ENCODE measurements around the gene UBE2M. TPM values are rescaled to one million over a fixed set of nuclear protein-coding genes. Genes with fewer than 3 reads are reported as not detected.
A peak's percentile ranks its signal among the peaks of the same experiment; 100 is the strongest.
"Not testable (repeated sequence)": the region's sequence is repeated elsewhere in the genome, so short reads cannot be mapped to it uniquely, and the experiment has no call there.

The UBE2M gene
- total and polyA plus RNA-seq, 8 donors = 22.0 to 33.0 (median 25.3) TPM

- peaks cover 0 to 1% (median 0%) of the 10 kb centered on the region in 3 donors for H3K36me3 ChIP-seq
- FAIRE-seq = no peak
- no peaks in the 10 kb centered on the region for H3K9me3 ChIP-seq
- H3K4me1 ChIP-seq = peaks cover 0 to 14% (median 0%) of the 10 kb centered on the region in 3 donors
- no peaks in the 10 kb centered on the region for H3K27me3 ChIP-seq
- whole genome bisulfite sequencing, 2 donors = 87 to 89% methylated on average over 11 of the region's 11 CpGs
- intact Hi-C loops (cut with DNase I) = no loop called here
- no peak overlapping the region for H3K4me3 ChIP-seq
- H3K27ac ChIP-seq = no peak overlapping the region
- TF ChIP-seq, protein P1, sequence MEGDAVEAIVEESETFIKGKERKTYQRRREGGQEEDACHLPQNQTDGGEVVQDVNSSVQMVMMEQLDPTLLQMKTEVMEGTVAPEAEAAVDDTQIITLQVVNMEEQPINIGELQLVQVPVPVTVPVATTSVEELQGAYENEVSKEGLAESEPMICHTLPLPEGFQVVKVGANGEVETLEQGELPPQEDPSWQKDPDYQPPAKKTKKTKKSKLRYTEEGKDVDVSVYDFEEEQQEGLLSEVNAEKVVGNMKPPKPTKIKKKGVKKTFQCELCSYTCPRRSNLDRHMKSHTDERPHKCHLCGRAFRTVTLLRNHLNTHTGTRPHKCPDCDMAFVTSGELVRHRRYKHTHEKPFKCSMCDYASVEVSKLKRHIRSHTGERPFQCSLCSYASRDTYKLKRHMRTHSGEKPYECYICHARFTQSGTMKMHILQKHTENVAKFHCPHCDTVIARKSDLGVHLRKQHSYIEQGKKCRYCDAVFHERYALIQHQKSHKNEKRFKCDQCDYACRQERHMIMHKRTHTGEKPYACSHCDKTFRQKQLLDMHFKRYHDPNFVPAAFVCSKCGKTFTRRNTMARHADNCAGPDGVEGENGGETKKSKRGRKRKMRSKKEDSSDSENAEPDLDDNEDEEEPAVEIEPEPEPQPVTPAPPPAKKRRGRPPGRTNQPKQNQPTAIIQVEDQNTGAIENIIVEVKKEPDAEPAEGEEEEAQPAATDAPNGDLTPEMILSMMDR (IDR thresholded peaks at IDR 0.05) = no peak
- peak in 3 of 6 donors; percentile 4 to 33 (median 24) for DNase-seq
- ATAC-seq = no peak
Observed at GRCh38 chr19:58578012-58578925, 19.9 kb upstream of the UBE2M start.

GRCh38 chr19:58577581-58577980 lies 19.2 kb upstream of the UBE2M start:
- DNase-seq; H3K27me3 ChIP-seq; ATAC-seq; H3K9me3 ChIP-seq; H3K36me3 ChIP-seq; H3K27ac ChIP-seq; H3K4me3 ChIP-seq; FAIRE-seq; intact Hi-C loops (cut with DNase I): not testable (repeated sequence)
- 91 to 93% methylated on average over 2 of the region's 2 CpGs for WGBS, 2 donors
- H3K4me1 ChIP-seq = peaks cover 0 to 14% (median 0%) of the 10 kb centered on the region in 3 donors

DNA sequence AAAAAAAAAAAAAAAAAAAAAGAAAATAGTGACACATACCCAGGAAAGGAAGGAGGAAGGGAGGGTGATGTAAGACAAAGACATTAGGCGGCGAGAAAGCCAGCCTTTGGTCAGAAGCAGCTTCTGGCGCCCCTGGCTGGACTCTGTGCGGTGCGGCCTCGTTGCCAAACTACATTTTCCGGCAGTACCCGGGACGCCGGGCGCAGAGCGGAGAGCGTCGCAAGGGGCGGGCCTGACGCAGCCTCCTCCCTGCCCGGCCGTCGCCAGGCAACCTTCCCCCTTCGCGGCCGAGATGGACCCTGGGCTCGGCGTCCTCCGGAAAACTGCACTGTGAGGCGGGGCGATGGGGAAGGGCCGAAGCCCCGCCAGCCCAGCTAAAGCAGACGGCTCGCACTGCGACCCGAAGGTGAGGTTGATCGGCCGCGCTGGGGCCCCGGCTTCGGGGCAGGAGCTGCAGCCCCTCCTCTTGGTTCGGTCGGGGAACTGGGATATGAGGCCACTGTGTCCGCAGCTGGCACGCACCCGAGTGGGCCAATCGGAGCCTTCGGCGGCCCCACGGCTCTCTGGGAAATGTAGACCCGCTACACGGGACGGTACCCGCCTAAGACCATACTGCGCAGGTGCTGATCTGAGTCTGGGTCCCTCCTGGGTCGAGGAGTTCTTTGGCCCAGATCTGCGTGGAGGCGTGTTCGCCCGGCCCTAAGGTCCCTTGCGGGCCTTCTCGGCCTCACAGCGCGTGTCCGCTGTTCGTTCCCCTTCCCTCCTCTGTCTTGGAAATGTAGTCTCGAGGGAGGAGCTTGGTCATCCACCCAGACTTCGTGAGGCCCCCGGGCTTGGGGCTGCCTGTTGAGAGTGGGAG lies 17.0 kb upstream of the UBE2M start:
- ATAC-seq (peak; percentile 62 to 78 (median 71)), DNase-seq (peak; percentile 84 to 94 (median 90)), FAIRE-seq (no peak)
- H3K4me1 ChIP-seq = peaks cover 0 to 20% (median 4%) of the 10 kb centered on the region in 3 donors
- peak overlapping the region; percentile 77 to 91 (median 84) for H3K27ac ChIP-seq
- intact Hi-C loops (cut with DNase I) = no loop called here
- H3K27me3 ChIP-seq = no peaks in the 10 kb centered on the region
- H3K36me3 ChIP-seq = no peaks in the 10 kb centered on the region
- WGBS, 2 donors = 0% methylated on average over 65 to 66 of the region's 66 CpGs
- H3K9me3 ChIP-seq = no peaks in the 10 kb centered on the region
- TF ChIP-seq, protein P1 (IDR thresholded peaks at IDR 0.05) = no peak
- peak overlapping the region; percentile 66 to 89 (median 82) for H3K4me3 ChIP-seq

DNA sequence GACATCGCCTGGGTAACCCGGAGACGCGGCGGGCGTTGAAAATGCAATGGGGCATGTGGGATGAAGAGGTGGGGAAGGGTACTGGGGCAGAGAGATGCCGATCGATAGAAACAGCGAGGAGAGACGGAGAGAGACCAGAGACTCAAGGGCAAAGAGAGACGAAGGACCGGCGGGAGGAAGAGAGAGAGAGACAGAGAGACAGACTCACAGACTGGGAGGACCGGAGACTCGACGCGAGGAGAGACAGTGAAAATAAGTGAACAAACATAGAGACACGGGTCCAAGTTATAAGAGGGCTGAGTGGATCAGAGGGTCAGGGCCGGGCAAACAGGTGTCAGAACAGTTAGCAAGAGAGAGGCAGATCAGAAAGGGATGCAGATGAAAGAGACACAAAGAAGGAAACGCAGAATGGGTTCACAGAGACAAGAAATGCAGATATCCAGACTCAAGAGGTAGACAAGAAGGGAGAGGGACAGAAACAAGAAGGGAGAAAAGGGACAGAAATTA lies 15.3 kb upstream of the UBE2M start:
- FAIRE-seq (no peak), DNase-seq (no peak), ATAC-seq (no peak)
- TF ChIP-seq, protein P1 (IDR thresholded peaks at IDR 0.05) = no peak
- WGBS, 2 donors = 0 to 2% methylated on average over 20 of the region's 20 CpGs
- no peaks in the 10 kb centered on the region for H3K36me3 ChIP-seq
- H3K4me1 ChIP-seq = peaks cover 0 to 20% (median 4%) of the 10 kb centered on the region in 3 donors
- intact Hi-C loops (cut with DNase I) = no loop called here
- peak overlapping the region; percentile 48 to 62 (median 57) for H3K4me3 ChIP-seq
- no peaks in the 10 kb centered on the region for H3K9me3 ChIP-seq
- no peaks in the 10 kb centered on the region for H3K27me3 ChIP-seq
- peak overlapping the region; percentile 94 to 98 (median 96) for H3K27ac ChIP-seq
